Measurements from ENCODE around the gene PACS2. TPM values are rescaled to one million over a fixed set of nuclear protein-coding genes. Genes with fewer than 3 reads are reported as not detected.

PACS2 gene
- total RNA-seq, 1 experiment from 2014 or later: 72.5 TPM

- Histone ChIP-seq H4K20me1 (ENCODE audit: control insufficient read depth, insufficient read depth, insufficient read length) (peaks cover 2% of the 10 kb centered on the region), H3K56ac (ENCODE audit: insufficient read length, low read depth, low read length) (no peak overlapping the region), H2BK120ac (ENCODE audit: low read depth, low read length, poor library complexity, severe bottlenecking) (no peak overlapping the region), H4K91ac (ENCODE audit: insufficient read length, low read depth, low read length) (no peak overlapping the region), H3K18ac (ENCODE audit: insufficient read length, low read depth, low read length) (no peak overlapping the region), H3K4me1 (ENCODE audit: insufficient read depth, low read length) (no peaks in the 10 kb centered on the region), H2BK5ac (ENCODE audit: insufficient read length, low read length) (no peak overlapping the region), H2AK5ac (ENCODE audit: insufficient read length, low read length) (no peak overlapping the region), H2BK12ac (ENCODE audit: insufficient read length, low read depth, low read length) (no peak overlapping the region), H3K4me2 (ENCODE audit: insufficient read depth, insufficient read length, low read length) (no peak overlapping the region), H3K23me2 (ENCODE audit: insufficient read length, low read depth, low read length, poor library complexity, severe bottlenecking) (no peaks in the 10 kb centered on the region), H2BK20ac (ENCODE audit: low read depth, low read length, poor library complexity, severe bottlenecking) (no peak overlapping the region), H4K8ac (replicated peaks; ENCODE audit: insufficient read length, low read depth, low read length) (no peak overlapping the region), H3K14ac (ENCODE audit: insufficient read depth, low read length) (no peak overlapping the region), H2BK15ac (ENCODE audit: low read depth, low read length) (no peak overlapping the region), H3K27ac (ENCODE audit: insufficient read length, low read depth, low read length) (no peak overlapping the region), H3K79me1 (ENCODE audit: insufficient read depth, low read depth, low read length, poor library complexity, severe bottlenecking) (peaks cover 3% of the 10 kb centered on the region), H3K9ac (ENCODE audit: extremely low read depth, insufficient read length, low read length) (no peak overlapping the region), H3T11ph (ENCODE audit: low read length) (no peak overlapping the region), H3K27me3 (ENCODE audit: insufficient read depth, low read length) (no peaks in the 10 kb centered on the region), H3K9me3 (ENCODE audit: control insufficient read depth, low read depth, low read length) (no peaks in the 10 kb centered on the region), H3K79me2 (ENCODE audit: insufficient read depth, low read length) (peaks cover 10% of the 10 kb centered on the region; the same call in 1 of the 2 replicates), H3K4ac (ENCODE audit: low read depth, low read length) (no peak overlapping the region), H2AFZ (ENCODE audit: low read length) (no peak overlapping the region), H3K23ac (ENCODE audit: insufficient read length, low read depth, low read length) (no peak overlapping the region), H4K5ac (ENCODE audit: insufficient read length, low read depth, low read length) (no peak overlapping the region)
- Mint-ChIP-seq H3K36me3 (ENCODE audit: insufficient read depth in 1 of 3, low read depth in 3 of 3) (peaks cover 8 to 14% (median 9%) of the 10 kb centered on the region in 3 experiments), H3K4me1 (peaks cover 21 to 33% of the 10 kb centered on the region in 2 experiments), H3K9me3 (peaks cover 9 to 14% of the 10 kb centered on the region in 2 experiments; a peak in 3 of 5 replicates), H3K4me3 (no peak overlapping the region), H3K27me3 (ENCODE audit: low read depth) (no peaks in the 10 kb centered on the region; the same call in 1 of the 2 replicates), H3K27ac (peak overlapping the region in 2 of 3 experiments; percentile 72 to 89; a peak in 3 of 7 replicates)
- no CpG with 5 or more reads among the region's 20 CpGs for WGBS (ENCODE audit: extremely low coverage, insufficient read length, low lambda C conversion rate)
- no peak for TF ChIP-seq CTCF (conservative IDR thresholded peaks at IDR 0.05)
- DNase-seq: no peak
Observed at GRCh38 chr14:105340821-105341733, 26.5 kb downstream of the PACS2 start.
